ENCODE measurements around the gene DLGAP1. TPM values are rescaled to one million over a fixed set of nuclear protein-coding genes. Genes with fewer than 3 reads are reported as not detected.
"Not testable (repeated sequence)": the region's sequence is repeated elsewhere in the genome, so short reads cannot be mapped to it uniquely, and the experiment has no call there.

Gene DLGAP1
- total and polyA plus RNA-seq, 2 of the 8 experiments (the other 6 are each of a cell fraction or from before 2014, with no cell fraction given) = 11.8 to 16.9 TPM

DNA sequence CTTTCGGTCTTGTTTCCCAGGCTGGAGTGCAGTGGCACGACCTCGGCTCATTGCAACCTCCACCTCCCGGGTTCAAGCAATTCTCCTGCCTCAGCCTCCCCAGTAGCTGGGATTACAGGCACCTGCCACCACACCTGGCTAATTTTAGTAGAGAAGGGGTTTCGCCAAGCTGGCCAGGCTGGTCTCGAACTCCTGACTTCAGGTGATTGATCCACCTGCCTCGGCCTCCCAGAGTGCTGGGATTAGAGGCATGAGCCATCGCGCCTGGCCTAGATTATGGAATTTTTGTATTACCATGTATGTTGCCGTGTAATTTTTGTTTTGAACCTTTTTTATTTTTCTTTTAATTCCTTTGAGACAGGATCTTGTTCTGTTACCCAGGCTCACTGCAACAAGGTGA lies 848.2 kb downstream of the DLGAP1 start:
- Histone ChIP-seq H3K4me3 (ENCODE audit: extremely low read depth in 1 of 4, insufficient read depth in 2 of 4, low read depth in 3 of 4, low read length in 4 of 4) (peak overlapping the region in 1 of 4 experiments; percentile 74; a peak in 1 of 8 replicates), H3K79me2 (ENCODE audit: control insufficient read depth in 1 of 2, insufficient read depth in 2 of 2, low read length in 2 of 2) (peaks cover 4 to 39% of the 10 kb centered on the region in 2 experiments; a peak in 3 of 4 replicates), H3K4me1 (replicated peaks in 1 of 4; ENCODE audit: control insufficient read depth in 3 of 4, insufficient read depth in 4 of 4, low read length in 3 of 4) (peaks cover 4 to 15% (median 11%) of the 10 kb centered on the region in 4 experiments; a peak in 6 of 7 replicates), H3K4me2 (ENCODE audit: insufficient read depth in 1 of 2, low read depth in 2 of 2, low read length in 2 of 2) (peak overlapping the region; percentile 67 to 88; a peak in 1 of 4 replicates), H3K36me3 (ENCODE audit: control insufficient read depth in 2 of 4, insufficient read depth in 4 of 4, low read length in 3 of 4) (peaks cover 0 to 34% (median 8%) of the 10 kb centered on the region in 4 experiments; a peak in 4 of 8 replicates), H3K23me2 (ENCODE audit: low read depth, low read length) (peaks cover 22% of the 10 kb centered on the region; the same call in 1 of the 2 replicates), H3K18ac (ENCODE audit: extremely low read depth, low read length) (0 out of 2 replicates have a peak overlapping the region, but pooled peaks have one; percentile 40)
- H3K27ac ChIP-seq (ENCODE audit: low read depth, low read length); H4K20me1 ChIP-seq (replicated peaks in 1 of 2; ENCODE audit: control insufficient read depth in 1 of 2, insufficient read depth in 2 of 2, low read length in 2 of 2); H3K56ac ChIP-seq (replicated peaks; ENCODE audit: insufficient read length, low read depth, low read length); H3K79me1 ChIP-seq (ENCODE audit: low read depth, low read length); FAIRE-seq; H3K27me3 ChIP-seq (replicated peaks in 1 of 4; ENCODE audit: control insufficient read depth in 3 of 4, extremely low read depth in 1 of 4, insufficient read depth in 3 of 4, low read length in 3 of 4); DNase-seq (ENCODE audit: low read depth in 1 of 2, low spot score in 2 of 2); H2AK5ac ChIP-seq (ENCODE audit: low read depth, low read length); H2AFZ ChIP-seq (ENCODE audit: low read length); H2BK12ac ChIP-seq (ENCODE audit: low read depth, low read length); H3K9ac ChIP-seq (replicated peaks in 1 of 4; ENCODE audit: extremely low read depth in 1 of 4, low read depth in 3 of 4, low read length in 3 of 4); H2BK15ac ChIP-seq (ENCODE audit: low read length); H3K23ac ChIP-seq (ENCODE audit: insufficient read length); H4K8ac ChIP-seq (ENCODE audit: extremely low read depth, insufficient read depth, low read length); H2BK120ac ChIP-seq (replicated peaks; ENCODE audit: low read depth, low read length); H3K9me3 ChIP-seq (ENCODE audit: insufficient read depth in 2 of 2, low read depth in 1 of 2, low read length in 1 of 2); H3K14ac ChIP-seq (ENCODE audit: insufficient read length); H4K91ac ChIP-seq (replicated peaks; ENCODE audit: insufficient read length, low read length); H2BK20ac ChIP-seq (ENCODE audit: low read length); H2BK5ac ChIP-seq (ENCODE audit: low read depth, low read length); H4K5ac ChIP-seq (ENCODE audit: insufficient read length, low read depth, low read length); H3K4ac ChIP-seq (replicated peaks; ENCODE audit: insufficient read length, low read depth, low read length): not testable (repeated sequence)
- POLR2A ChIA-PET (ENCODE audit: partially characterized antibody) = interaction anchor here (0.6 to 4.9 kb wide), 9 partner anchors 8 to 313 kb away, joined by 3 to 32 read pairs (median 5); no protein-coding TSS in a partner anchor
- WGBS, 2 experiments (ENCODE audit: extremely low coverage in 1 of 2, insufficient coverage in 1 of 2, insufficient read length in 1 of 2, insufficient replicate concordance in 2 of 2, low coverage in 1 of 2, low lambda C conversion rate in 2 of 2, missing lambda C conversion rate in 1 of 2) = 82% methylated on average over 10 of the region's 10 CpGs; no CpG with 5 or more reads in 1 of the 2 experiments
- CTCF ChIA-PET (ENCODE audit: partially characterized antibody) = interaction anchor here (0.6 to 2.7 kb wide), 7 partner anchors 9 to 180 kb away, joined by 3 to 10 read pairs (median 3); no protein-coding TSS in a partner anchor
